ENCODE measurements around the gene LRRC32. TPM values are rescaled to one million over a fixed set of nuclear protein-coding genes. Genes with fewer than 3 reads are reported as not detected.

Gene LRRC32
- polyA plus RNA-seq, 3 donors: 15.5 to 101 (median 99.7) TPM

DNA sequence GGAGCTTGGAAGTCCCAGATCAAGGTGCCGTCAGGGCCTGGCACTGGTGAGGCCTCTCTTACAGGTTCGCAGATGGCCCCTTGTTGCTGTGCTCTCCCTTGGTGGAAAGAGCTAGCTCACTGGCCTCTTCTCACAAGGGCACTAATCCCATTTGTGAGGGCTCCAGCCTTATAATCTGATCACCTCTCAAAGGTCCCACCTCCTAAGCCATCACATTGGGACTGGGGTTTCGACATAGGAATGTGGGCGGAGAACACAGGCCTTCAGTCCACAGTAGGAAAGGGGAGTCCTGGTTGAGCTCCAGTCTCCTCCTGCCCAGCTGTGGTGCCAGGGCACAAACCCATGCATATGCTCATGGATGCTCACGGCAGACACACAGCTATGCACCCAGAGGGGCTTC, 14.0 kb upstream of the LRRC32 start:
- 87 to 96% (median 96%) methylated on average over 5 of the region's 5 CpGs for WGBS, 3 donors
- H3K27ac ChIP-seq (ENCODE audit: low read depth, low read length): no peak overlapping the region

DNA sequence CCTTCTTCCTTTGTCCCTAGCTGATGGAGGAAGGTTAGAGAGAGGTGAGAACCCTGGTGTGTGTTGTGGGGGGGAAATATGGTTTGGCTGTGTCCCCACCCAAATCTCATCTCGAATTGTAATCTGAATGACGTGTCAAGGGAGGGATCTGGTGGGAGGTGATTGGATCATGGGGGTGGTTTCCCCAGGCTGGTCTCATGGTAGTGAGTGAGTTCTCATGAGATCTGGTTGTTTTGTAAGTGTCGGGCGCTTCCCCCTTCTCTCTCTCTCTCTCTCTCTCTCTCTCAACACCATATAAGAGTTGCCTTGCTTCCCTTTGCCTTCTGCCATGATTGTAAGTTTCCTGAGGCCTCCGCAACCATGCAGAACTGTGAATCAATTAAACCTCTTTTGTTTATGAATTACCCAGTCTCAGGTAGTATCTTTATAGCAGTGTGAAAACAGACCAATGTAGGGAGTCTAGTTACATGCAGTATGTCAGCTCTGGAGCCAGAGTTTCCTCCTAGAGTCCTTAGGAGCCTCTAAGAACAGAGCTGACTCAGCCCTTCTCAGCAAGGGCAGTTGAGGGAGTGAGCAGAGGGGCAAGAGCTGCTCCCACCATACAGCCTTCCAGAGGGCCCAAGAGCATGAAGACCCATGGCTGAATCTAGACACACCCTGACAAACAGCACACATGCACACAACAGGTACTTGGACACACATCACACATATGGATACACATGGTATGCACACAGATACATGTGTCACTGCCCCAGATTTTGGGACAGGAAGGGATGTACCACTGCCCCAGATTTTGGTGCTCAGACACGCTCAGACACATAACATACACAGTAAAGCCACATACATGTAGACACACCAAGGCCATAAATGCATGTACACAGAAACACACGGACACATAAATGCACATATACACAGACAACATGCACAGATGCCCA, 12.9 kb upstream of the LRRC32 start:
- H3K27ac ChIP-seq (ENCODE audit: low read depth, low read length): no peak overlapping the region
- 87 to 94% (median 90%) methylated on average over 7 of the region's 7 CpGs for WGBS, 3 donors

DNA sequence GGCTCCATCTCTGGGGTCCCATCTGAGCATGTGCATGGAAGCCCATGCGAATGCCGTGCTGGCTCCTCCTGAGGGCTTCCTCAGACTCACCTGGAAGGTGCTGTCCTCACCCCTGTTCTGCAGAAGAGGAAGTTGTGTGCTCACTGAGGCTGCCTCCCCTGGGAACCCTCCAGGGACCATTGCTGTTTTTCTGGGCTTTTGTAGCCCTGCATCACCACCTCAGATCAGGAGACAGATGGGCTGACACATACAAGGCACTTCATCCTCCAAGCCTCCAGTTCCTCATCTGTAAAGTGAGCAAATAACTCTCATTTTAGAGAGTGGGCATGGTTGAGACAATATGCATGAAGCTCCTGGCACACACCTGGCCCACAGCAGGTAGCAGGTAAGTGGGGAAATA, 12.1 kb upstream of the LRRC32 start:
- no peak overlapping the region for H3K27ac ChIP-seq (ENCODE audit: low read depth, low read length)
- WGBS, 3 donors: 93 to 100% (median 97%) methylated on average over 2 of the region's 2 CpGs

DNA sequence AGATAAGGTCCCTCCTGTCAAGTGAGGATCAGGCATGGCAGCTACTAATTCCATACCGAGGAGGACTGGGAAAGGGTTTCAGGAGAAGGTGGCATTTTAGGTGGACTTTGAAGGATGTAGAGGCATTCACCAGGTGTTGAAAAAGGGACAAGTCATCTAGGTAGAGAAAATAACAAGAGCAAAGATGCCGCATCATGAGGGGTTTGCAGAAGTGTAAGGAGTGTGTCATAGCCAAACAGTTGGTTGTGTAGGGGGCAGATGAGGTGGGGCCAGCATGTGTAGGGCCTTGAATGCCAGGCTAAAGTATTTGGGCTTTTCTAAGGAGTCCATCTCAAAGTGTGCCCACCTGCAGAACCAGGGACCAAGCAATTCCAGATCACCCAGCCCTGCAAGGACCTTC, 11.6 kb upstream of the LRRC32 start:
- no peak overlapping the region for H3K27ac ChIP-seq (ENCODE audit: low read depth, low read length)
- WGBS, 3 donors: 85 to 95% (median 90%) methylated on average over 2 of the region's 2 CpGs

DNA sequence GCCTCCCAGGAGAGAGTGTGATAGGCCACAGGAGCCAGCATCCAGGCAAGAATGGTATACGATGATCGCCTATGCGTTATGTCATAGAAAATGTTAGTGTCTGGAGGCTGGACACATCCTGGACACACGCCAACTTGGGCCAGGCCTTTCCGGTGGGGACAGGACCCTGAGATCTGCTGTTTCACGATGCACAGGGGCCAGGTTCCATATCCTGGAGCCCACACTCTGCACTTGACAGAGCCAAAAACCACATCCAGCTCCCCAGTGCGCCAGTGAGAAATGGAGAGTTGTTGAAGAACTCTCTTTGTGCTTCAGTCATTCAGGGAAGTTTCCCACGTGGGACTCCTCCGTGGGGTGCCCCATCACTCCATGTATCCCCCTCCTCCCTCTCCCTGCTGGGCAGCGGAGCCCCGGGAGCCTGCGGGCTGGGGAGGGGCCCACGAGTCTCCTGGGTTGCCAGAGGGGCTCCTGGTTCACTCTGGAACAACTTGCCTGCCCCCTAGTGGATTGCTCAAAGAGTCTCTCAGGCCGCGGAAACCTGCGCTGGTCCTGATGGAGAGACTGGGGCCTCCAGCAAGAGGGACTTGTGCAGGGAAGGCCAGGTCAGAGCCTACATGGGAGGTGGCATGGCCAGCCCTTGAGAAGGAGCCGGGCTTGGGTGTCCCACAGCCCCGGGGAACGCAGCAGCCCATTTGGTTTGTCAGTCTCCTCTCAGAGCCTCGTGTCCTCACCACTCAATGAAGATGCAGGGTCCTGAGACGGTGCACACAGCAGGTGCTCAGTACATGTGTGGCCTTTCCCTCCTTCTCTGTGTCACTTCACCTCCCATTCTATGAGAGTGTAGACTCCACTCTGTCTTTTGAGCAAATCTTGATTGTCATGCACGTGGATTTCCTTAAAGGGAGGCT, 10.2 kb upstream of the LRRC32 start:
- 32 to 34% (median 33%) methylated on average over 21 to 22 of the region's 22 CpGs for WGBS, 3 donors
- no peak overlapping the region for H3K27ac ChIP-seq (ENCODE audit: low read depth, low read length)

DNA sequence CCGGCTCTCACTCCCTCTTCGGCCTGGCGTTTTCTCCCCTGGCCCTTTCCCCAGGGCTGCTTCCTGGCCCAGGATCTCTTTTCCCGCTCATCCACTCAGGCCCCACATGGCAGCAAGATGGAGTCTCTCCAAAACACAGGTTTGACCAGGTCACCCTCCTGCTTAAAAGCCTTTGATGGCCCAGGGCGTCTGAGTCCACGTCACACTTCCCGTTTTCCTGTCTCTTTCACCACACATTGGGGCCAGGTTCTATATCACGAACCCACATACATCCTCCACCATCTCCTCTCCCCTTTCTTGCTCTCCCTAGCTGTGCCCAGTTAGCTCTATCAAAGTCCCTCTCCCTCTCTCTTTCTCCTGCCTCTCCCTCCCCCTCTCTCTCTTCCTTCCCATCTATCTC, 7.8 kb upstream of the LRRC32 start:
- H3K27ac ChIP-seq (ENCODE audit: low read depth, low read length): no peak overlapping the region
- 55 to 76% (median 65%) methylated on average over 8 of the region's 8 CpGs for WGBS, 3 donors

DNA sequence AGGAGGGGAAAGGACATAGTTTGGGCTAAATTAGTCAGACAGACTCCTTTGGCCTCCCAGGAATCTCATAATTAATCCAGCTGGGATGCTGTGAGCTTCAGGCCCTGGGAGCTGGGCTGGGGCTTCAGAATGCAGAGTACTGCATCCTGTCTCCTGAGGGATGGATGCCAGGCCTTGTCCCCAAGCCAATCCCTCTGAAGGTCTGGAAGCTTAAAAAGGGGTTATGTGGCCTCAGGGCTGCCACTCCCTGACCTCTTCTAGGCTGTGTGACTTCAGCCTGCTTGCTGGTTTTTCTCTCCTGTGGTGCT, 6.9 kb upstream of the LRRC32 start:
- H3K27ac ChIP-seq (ENCODE audit: low read depth, low read length): no peak overlapping the region

DNA sequence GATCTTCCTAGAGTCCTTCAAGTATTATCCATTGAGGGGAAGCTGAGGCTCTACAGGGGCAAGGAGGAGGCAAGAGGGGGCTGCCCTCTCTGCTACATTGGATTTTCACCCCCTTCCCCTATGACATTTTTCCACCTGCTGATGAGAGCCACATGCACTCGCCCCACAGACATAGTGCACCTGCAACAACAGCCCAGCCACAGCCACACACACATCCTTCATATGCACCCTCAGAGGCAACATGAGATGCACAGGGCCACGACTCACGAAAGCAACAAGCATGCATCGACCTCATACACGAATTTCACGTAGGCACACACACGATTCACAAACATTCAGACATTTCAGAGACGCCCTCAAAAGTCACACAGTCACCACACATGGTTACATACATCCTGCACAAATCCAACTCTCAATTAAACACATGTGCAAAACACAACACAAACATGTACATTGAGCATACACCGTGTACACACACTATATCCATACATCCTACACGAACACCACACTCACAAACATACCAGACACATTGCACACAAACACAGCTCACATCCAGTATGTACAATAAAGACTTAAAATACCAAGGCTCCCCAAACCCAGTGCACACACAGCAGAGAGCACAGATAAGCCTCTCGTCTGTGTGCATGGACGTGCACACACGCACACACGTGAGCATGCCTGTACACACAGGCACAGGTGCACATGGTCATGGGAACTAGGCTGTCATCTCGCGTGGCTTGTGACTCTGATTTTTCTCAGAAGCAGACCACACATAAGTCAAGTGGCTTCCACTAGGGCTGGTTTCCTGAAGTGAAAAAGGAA, 6.3 kb upstream of the LRRC32 start:
- no peak overlapping the region for H3K27ac ChIP-seq (ENCODE audit: low read depth, low read length)
- 79 to 85% (median 81%) methylated on average over 16 of the region's 16 CpGs for WGBS, 3 donors

DNA sequence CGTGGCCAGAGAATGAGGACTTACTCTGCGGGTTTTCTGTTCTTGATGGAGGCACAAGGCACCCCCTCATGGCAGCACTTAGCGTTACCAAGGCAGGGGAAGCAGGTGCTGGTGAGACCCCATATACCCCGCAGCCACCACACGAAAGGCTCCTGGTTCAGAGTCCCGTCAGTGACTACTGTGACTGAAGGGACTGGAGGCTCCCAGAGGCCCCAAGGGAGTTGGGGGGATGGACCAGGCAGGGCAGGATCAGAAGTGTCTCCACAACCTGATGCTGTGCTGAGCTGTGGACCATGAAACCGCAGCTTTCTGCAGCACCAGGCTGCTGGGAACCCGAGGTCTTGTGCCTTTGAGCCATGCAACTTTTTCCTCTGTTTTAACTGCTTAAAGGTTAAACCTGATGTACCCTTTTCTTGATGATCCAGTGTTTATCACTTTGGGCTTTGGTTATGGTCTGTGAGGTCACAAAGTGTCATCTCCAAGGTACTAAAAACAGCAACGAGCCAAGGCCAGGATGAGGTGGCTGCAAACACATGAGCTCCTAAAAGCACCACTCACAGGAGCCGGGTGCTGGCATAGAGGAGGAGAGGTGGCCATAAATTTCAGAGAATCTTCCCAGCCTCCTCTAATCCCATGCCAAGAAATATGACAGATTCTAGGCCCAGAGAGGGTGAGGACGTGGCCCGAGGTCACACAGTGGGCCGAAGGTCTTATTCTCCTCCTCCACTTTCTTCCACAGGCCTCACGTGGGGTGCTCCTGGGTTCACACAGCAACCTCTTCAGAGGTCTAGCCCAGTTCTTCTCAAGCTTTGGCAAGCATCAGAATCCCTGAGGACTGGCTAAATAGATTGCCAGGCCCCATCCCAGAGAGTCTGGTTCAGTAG, 4.2 kb upstream of the LRRC32 start:
- H3K27ac ChIP-seq (ENCODE audit: low read depth, low read length): no peak overlapping the region
- WGBS, 3 donors: 75 to 87% (median 84%) methylated on average over 14 of the region's 14 CpGs

DNA sequence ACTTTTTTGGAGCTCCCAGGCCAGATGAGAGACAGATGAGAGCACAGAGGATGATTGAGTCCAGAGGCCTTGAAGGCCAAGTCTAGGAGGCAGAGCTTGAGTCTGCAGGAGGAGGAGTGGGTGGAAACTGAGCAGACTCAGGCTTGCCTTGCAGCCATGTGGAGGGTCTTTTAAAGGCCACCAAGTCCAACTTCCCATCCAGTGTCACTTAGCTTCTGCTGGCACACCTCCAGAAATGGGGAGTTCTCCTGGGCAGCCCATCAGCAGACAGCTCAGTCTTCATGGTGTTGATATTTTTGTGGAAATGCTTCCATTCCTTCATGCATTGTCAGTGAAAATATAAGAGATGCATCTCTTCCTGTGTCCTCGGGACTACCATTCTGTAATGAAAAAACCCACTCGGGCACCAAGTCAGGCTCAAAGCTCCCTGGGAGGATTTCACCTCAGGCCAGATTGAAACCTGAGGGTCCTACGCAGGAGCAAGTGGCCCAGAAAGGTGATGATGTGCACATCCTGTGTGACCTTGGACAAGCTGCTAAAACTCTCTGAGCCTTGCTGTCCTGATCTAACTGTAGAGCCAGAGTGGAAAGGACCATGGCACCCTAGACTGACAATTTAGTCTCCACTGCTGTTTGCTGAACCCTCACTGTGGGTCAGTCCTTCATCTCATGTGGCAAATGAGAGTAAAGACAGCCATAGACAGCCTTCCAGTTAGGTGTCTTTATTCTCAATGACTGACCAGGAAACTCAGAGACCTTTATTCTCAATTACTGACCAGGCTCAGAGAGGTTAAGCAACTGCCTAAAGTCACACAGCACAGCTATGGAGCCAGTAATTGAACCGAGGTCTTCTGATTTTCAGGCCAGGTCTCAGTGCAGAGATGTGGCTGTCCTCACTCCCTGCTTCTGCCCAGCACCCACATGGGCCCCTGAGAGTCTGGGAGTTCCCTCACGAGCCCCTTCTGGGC, 2.9 kb upstream of the LRRC32 start:
- 86 to 93% (median 89%) methylated on average over 5 of the region's 5 CpGs for WGBS, 3 donors
- H3K27ac ChIP-seq (ENCODE audit: low read depth, low read length): no peak overlapping the region

DNA sequence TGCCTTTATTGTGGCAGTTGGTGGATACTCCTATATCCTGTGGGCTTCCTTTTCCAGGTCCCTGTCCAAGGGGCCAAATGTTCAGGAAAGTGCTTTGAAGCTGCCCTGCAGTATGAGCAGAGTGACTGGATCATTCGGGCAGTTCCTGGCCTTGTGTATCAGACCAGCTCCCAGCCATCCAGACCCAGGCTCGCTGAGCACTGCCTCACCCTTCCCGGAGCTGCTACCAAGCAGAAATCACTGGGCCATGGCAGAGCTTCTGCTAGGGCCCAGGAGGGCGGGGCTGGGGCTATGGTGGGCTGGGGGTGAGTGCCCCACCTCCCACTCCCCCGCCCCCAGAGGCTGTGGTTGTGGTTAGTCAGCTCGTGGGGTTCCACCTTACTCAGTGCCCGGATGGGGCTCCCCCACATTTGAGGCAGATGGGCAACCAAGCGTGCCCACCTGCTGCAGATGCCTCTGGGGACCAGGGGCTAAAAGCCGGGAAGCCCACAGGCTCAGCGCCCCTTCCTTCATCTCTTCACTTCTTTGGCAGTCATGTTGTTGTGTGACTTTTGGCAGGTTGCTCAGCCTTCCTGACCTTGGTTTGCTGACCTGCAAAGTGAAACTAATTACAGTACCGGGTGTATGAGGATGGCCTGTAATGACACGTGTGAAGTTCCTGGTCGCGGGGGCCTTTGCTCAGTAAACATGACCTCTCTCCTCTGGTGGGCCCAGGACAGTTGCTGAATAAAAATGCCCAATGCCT, 2.1 kb upstream of the LRRC32 start:
- WGBS, 3 donors: 48 to 60% (median 49%) methylated on average over 14 of the region's 14 CpGs
- no peak overlapping the region for H3K27ac ChIP-seq (ENCODE audit: low read depth, low read length)

DNA sequence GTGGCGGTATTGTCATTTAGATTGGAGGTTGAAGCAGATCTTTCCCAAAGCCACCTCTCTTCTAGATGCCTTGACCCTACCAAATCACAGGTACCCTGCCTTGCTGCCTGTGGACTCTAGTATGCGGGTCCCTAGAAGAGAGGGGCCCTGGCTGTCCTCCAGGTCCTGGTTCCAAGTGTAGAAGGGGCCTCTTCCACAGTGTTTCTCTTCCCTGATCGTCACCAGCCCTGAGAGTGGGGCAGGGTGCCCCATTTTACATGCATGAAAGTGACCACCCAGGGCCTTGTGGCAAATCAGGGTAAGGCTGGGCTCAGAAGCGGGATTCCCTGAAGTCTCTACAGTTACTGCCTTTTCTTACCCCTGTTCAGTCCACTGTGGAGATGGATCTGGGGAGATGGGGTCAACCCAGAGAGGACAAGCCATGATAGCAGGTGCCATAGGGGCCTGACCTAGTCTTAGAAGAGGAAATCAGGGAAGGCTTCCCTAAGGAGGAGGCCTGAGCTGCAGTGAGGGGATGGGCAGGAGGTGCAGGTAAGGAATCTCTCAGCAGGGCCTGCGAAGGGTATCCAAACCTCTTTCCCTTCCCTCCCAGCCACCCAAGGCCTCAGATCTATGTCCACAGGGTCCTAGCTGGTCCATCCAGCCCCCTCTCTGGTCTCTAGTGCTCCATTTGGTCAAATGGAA, 1.2 kb upstream of the LRRC32 start:
- H3K27ac ChIP-seq (ENCODE audit: low read depth, low read length): no peak overlapping the region
- WGBS, 3 donors: 89 to 96% (median 93%) methylated on average over 5 of the region's 5 CpGs

DNA sequence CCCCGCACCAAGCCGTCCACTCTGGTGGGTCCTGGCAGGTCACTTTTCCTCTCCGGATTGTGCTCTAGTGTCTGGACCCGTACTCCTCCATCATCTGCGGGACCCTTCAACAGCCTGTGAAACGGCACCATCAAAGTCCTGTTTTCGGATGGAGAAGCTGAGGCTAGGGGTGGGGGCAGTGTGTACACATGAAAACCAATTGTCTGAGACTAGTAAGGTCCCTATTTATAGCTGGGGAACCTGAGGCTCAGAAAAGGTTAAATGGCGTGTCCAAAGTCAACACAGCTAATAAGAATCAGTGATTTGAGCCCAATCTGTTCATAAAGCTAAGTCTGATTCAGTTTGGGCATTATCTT, 668 bp upstream of the LRRC32 start:
- 21 to 50% (median 21%) methylated on average over 8 of the region's 8 CpGs for WGBS, 3 donors

DNA sequence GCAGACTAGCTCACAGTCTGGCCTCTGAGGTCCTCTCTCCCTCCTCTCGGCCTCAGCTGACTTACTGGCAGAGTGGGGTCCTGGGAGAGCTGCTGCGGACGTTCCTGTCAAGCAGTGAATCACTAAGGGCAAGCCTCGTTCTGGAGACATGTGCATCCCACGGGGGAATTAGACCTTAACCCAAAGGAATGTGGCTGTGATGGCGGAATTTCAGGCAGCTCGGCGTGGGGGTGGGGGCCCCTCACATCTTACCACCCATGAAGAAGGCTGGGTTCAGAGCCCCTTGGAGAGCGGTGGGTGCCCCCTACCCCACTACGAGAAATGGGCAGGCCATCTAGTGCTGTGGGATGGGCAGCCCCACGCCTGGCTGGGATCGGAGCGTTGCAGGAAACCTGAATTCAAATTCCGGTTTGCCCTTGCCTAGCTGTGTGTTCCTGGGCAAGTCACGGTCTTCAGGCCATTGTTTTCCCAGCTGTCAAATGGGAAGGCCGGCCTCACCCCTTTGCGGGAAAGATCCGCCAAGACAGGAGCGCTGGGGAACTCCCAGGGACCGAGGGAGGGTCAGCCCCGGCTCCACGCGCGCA, 554 bp downstream of the LRRC32 start:
- no peak overlapping the region for H3K27ac ChIP-seq (ENCODE audit: low read depth, low read length)
- WGBS, 3 donors: 10 to 31% (median 10%) methylated on average over 21 to 24 of the region's 24 CpGs

More for the DNA sequence above, 668 bp upstream of the LRRC32 start:
- H3K27ac ChIP-seq (ENCODE audit: low read depth, low read length): no peak overlapping the region

DNA sequence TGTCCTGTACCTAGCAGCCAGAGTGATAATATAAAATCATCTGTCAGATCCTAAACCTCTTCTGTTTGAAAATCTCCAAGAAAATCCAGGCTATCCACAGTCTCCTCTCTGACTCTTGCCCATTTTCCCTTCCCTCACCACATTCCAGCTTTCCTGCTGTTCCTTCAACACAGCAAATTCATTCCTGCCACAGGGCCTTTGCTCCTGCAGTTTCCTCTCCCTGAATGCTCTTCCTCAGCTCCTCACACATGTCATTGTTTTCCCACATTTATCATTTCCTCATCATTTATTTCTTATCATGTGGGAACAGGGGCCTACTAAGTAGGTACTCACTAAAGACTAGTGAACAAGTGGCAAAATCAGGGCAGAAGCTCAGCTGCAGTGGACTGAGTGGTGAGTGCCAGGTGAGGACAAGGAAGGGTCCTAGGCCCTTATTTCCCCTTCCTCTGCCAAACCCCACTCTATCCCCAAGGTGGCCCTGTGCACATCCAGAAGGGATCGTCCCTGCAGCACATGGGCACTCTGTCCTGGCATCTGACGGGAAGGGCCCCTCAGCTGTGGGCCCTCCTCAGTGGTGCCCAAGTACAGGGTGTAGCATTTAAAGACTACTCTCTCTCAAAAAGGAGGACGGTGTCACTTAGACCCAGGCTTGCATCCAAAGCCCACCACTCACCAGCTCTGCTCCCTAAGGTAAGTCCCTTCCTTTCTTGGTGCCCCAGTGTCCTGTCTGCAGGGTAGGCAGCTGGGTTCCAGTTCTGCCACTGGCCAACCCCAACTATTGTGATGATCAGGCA, 2.0 kb downstream of the LRRC32 start:
- WGBS, 3 donors: 70 to 87% (median 87%) methylated on average over 3 of the region's 3 CpGs
- no peak overlapping the region for H3K27ac ChIP-seq (ENCODE audit: low read depth, low read length)
